GM18867 (cell line): ENCODE data around the gene RAP1GAP2.
"Not testable (repeated sequence)": the region's sequence is repeated elsewhere in the genome, so short reads cannot be mapped to it uniquely, and the experiment has no call there.

Source experiments
- ATAC-seq: cut with Tn5 transposase; IDR thresholded peaks from one replicate; pipeline ENCODE4 v1.9.1; 2021; ENCODE audit warnings: mild to moderate bottlenecking, moderate library complexity; ENCODE audit not compliant: unreplicated experiment

Gene RAP1GAP2

GRCh38 chr17:2964028-2964356 is 167.8 kb downstream of the RAP1GAP2 start:
- ATAC-seq = no peak

GRCh38 chr17:2964370-2964769 is 168.1 kb downstream of the RAP1GAP2 start:
- ATAC-seq = no peak

DNA sequence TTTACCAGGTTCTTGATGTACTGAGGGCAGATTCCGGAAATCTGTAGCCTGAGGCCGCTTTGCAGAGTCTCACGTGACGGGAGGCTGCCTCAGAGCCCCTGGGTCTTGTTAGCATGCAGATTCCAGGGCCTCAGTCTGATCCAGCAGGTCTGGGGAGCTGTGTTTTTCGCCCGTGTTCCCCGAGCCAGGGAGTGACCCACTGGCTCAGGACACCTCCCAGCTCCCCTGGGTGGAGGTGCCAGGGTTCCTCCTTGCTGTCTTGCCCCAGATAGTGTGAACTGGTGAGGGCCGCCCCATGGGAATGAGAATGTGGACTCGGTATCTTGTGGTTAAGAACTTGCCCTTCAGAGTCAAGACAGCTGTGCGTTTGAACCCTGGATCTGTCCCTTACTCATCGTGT is 168.6 kb downstream of the RAP1GAP2 start:
- ATAC-seq = no peak

GRCh38 chr17:2965621-2966595 is 169.7 kb downstream of the RAP1GAP2 start:
- no peak for ATAC-seq

- no peak for ATAC-seq
These were observed 171.3 kb downstream of the RAP1GAP2 start for GRCh38 chr17:2967515-2967914.

DNA sequence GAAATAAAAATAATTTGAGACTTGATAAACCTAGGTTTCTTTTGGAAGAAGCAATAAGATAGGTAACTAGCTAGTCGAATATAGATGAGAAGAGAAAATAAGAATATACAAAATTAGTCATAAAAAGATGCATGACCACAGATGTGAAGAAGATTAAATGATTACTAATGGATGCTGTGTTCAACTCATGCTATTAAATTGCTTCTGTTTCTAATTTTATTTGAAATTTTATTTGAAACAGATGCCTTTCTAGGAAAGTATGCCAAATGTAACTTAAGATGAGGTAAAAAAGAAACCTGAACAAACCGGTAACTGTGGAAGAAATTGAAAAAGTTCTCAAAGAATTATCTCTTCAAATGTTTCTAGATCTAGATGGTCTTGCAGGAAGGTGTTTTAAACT is 175.6 kb downstream of the RAP1GAP2 start:
- ATAC-seq = no peak

- no peak for ATAC-seq
These were observed 176.5 kb downstream of the RAP1GAP2 start for GRCh38 chr17:2972749-2973148.

GRCh38 chr17:2974347-2974746 is 178.1 kb downstream of the RAP1GAP2 start:
- no peak for ATAC-seq

DNA sequence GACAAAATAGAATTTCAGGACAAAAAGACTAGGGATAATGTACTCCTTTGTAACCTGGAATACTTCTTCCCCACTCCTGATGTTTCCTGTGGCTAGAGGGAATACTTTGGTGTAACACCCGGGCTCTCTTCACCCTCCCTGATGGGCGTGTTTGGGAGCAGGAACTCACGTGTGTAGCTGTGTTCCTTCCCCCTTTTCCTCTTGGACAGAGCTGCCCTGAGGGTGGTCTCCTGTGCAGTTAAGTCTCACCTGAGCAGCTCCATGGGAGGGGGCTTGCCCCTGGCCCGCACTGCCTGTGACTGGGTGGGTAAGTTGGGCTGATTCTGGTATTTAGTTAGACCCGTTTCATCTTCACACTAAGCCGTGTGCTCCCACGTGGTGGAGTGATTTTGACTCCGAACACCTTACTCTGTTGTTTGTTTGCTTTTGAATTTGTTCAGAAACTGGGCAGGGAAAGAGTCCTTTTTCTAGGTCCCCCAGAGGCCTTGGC is 179.3 kb downstream of the RAP1GAP2 start:
- no peak for ATAC-seq

DNA sequence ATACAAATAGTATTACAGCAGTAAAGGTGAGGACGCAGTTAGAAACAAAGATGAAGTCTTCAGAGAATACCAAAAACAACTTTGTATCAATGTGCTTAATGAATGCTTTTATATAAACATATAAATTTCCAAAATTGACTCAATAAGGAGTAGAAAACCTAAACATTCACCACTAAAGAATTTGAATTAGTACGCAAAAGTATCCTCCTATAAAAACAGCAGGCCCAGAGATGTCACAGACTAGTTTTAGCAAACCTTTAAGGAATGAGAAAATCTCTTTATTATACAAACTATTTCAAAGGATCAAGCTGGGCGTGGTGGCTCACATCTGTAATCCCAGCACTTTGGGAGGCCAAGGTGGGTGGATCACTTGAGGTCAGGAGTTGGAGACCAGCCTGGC is 180.9 kb downstream of the RAP1GAP2 start:
- no peak for ATAC-seq

DNA sequence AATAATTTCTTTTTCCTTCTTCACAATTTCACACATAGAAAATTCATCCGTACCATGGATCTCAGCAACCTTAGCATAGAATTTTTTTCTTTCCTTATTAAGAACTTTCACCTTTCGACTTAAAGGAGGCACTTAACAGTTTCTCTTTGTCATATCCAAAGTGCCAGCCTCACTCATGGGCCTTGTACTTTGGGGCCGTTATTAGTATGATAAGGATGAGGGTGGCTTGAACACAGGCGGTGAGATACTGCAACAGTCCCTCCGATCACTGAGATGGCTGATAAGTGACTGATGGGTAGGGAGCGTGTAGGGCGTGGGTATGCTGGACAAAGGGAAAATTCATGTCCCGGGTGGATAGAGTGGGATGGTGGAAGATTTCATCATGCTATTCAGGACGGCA is 181.9 kb downstream of the RAP1GAP2 start:
- no peak for ATAC-seq

- ATAC-seq = no peak
These were observed 182.8 kb downstream of the RAP1GAP2 start for GRCh38 chr17:2978991-2979390.

GRCh38 chr17:2980211-2980903 is 184.1 kb downstream of the RAP1GAP2 start:
- ATAC-seq = no peak

- ATAC-seq = no peak
These were observed 184.6 kb downstream of the RAP1GAP2 start for GRCh38 chr17:2980904-2981246.

- ATAC-seq = no peak
These were observed 185.1 kb downstream of the RAP1GAP2 start for GRCh38 chr17:2981325-2981724.

DNA sequence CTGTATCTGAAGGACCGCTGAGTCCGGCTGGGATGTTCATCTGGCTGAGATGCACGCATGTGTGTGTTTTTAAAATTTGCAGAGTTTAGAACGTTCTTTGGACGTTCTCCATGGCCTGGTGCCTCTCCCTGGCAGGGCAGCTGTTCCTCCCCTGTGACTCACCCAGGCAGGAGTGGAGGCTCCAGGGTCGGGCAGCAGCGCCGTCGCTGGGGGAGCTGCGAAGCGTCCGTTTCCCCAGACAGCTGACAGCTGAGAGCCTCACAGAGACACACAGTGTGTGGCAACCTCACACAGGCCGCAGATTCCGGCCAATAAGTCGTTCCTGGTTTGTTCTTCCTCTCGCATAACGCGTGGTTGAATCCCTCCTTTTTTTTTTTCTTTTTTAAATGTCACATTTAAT is 186.6 kb downstream of the RAP1GAP2 start:
- ATAC-seq = no peak

- ATAC-seq = no peak
These were observed 187.0 kb downstream of the RAP1GAP2 start for GRCh38 chr17:2983255-2983654.

DNA sequence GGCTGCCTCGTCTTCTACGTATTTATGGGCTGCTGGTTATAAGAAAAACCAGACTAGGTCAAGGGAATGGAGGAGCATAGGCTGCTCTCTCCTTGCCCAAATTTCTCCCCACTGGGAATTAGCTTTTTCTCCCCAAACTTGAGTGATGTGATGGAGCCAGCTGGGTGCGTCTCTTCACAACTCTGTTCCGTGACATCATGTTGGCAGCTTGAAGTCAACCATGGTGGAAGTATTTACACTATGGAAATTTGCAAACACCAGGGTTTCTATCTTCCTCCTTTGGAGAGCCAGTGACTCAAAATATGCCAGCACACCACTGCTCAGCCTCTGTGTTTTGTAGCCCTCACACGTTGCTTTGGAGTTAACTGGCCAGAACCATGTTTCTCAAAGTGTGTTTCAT is 189.1 kb downstream of the RAP1GAP2 start:
- ATAC-seq = no peak

GRCh38 chr17:2986925-2987324 is 190.7 kb downstream of the RAP1GAP2 start:
- ATAC-seq = no peak

GRCh38 chr17:2989396-2989795 is 193.2 kb downstream of the RAP1GAP2 start:
- not testable (repeated sequence) for ATAC-seq

- ATAC-seq = no peak
These were observed 193.6 kb downstream of the RAP1GAP2 start for GRCh38 chr17:2989855-2990254.

GRCh38 chr17:2990396-2990795 is 194.2 kb downstream of the RAP1GAP2 start:
- no peak for ATAC-seq
